ENCODE measurements around the gene CLTA.

CLTA gene, protein sequence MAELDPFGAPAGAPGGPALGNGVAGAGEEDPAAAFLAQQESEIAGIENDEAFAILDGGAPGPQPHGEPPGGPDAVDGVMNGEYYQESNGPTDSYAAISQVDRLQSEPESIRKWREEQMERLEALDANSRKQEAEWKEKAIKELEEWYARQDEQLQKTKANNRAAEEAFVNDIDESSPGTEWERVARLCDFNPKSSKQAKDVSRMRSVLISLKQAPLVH

DNA sequence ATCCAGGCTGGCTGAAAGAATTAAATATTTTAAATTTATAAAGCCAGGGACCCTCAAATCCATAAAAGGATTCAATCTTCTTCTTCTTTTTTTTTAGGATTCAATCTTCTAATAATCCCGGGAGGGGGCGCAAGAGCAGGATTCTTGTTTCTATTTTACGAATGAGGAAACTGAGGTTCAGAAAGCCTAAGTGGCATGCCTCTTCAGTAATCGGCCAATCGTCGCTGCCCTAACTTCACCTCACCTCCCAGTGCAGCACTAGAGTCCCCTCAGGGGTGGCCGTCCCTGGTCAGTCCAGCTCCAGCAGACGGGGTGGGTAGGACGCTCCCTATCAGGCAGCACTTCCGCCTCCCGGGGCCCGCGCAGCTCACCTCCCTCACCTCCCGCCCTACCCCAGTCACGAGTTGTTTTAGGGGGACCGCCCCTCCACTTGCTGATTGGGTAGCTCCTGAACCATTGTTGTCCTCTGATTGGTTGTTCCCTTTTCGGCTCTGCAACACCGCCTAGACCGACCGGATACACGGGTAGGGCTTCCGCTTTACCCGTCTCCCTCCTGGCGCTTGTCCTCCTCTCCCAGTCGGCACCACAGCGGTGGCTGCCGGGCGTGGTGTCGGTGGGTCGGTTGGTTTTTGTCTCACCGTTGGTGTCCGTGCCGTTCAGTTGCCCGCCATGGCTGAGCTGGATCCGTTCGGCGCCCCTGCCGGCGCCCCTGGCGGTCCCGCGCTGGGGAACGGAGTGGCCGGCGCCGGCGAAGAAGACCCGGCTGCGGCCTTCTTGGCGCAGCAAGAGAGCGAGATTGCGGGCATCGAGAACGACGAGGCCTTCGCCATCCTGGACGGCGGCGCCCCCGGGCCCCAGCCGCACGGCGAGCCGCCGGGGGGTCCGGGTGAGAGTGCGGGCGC lies at the start of gene CLTA:
CLTA (plus strand) TSS at position 534 of the 902 bp plus-strand sequence; CDS start at position 670, 136 bp downstream.
- DNase-seq, result peak; percentile 99

DNA sequence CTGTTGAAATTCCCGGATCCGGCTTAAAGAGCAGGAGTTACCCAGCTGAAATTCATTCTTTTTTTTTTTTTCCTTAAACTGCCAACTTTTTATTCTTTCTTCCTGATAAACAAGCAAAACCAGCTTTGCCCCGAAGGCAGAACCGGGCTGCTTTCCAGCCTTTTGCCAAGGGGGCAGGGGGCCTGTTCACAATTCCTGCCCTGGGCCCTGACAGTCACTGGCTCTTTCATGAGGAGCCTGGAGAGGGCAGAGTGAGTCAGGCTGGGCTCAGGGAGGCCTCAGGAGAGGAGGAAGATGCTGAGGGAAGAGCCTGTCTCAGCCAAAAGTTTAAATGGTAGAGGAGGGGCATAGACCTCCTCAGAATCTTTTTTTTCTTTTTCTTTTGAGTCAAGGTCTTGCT lies 49.4 kb upstream of the CLTA start:
- no peak for DNase-seq

DNA sequence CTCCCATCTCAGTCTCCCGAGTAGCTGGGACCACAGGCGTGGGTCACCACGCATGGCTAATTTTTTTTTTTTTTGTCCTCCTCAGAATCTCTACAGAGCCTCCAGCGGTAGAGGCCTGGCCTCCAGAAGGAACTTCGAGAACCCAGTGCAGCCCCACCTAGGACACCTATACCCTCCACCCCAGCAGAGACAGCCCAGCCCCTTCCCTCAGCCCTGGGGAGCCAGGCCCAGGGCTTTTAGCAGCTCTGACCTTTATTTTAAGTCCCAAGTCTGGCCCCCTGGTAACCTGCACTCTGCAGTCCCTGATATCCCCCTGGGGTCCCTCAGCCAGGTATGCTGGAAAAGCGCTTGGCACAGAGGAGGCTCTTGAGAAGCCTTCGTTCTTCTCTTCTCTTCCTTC lies 49.0 kb upstream of the CLTA start:
- DNase-seq, result no peak

DNA sequence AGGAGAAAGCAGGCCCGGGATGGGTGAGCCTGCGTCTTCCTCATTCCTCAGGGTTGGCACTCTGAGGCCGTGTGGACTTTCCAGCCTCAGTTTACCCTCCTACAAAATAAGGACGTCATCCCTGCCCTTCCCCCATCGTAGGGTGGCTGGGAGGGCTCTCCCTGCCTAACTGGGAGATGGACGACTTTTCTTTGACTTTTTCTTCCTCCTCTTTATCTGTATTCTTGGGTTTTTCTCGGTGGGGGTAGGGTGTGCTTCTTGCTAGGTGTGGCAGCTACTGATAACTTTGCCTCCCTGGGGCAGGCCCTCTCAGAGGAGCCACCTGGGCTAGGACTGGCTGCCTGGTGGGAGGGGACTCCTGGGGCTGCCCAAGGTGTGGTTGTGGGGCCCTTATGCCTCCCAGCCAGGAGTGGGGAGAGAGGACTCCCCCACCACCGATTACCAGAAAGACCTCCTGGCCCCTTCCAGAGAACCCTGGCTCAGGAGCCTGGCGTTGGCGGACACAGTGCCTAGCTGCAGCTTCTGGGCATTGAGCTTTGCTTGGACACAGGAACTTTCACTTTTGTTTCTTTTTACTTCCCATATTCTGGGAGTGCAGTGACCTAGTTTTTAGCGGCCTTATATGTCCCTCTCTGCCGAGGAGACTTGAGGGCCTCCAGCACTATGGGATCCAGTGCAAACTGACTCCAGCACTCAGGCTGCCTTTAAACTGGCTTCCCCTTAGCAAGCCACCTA lies 48.0 kb upstream of the CLTA start:
- DNase-seq, result no peak

DNA sequence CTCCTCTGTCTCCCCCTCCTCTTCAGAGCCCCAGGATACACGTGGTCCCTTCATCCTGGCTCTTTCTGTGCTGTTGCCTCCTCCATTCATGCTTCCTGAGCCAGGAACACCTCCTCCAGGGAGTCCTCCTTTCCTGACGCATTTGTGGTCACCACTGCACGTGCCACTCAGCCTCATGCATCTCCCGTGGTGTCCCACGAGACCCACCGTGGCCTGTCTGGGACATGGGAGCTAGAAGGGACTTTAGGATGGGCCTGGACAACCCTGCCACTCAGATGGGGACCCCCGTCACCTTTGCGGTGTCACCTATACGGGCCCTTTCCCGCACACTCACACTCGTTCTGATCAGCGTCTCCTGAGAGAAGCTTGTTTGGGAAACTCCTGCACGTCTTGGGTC lies 47.5 kb upstream of the CLTA start:
- DNase-seq, result no peak

DNA sequence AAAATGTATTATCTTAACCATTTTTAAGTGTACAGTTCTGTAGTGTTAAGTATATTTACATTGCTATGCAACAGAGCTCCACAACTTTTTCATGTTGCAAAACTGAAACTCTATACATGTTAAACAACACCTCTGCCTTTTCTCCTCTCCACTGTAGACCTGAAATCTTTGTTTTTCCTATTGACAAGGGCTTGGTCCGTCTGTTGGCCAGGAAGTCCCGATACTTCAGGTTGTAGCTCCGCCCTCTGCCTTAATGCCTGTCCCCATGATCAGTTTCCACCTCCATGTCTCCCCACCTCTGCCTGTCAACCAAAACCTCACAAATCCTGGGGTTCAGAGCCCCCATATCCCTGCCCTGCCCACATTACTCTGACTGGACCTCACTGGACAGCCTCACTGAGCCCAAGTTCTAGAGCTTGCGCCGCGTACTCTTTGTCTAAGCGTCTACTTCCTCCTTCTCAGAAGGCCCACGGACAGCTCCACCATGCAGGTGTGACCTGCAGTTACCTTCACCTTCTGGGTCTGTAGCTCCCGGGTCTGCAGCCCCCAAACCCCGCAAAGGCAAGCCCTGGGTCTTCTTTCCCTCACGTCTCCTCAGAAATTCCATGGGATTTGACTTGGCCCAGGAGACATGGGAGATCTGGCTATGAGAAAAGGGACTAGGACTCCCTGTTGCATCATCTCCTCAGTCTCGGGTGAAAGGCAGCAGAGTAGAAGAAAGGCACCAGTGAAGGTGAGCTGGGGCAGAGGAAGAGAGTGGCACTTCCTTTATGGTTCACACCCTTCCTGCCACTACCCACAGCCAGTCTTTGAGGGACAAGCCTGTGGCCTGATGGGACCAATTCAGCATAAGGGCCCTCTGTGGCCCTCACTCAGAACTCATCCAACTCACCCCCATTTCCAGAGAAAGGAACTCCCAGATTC lies 46.1 kb upstream of the CLTA start:
- no peak for DNase-seq

DNA sequence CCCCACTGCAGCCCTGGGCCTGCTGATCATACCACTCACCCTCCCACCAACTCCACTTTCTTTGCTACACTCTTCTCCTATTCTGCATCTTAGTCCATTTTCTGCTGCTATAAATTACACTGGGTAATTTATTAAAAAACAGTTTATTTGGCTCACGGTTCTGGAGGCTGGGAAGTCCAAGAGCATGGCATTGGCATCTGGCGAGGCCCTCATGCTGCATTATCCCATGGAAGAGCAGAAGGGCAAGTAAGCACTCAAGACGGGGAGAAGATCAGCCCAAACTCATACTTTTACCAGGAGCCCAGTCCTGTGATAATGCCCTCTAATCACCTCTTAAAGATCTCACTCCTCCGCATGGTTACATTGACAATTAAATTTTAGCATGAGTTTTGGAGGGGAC lies 44.8 kb upstream of the CLTA start:
- DNase-seq, result no peak

DNA sequence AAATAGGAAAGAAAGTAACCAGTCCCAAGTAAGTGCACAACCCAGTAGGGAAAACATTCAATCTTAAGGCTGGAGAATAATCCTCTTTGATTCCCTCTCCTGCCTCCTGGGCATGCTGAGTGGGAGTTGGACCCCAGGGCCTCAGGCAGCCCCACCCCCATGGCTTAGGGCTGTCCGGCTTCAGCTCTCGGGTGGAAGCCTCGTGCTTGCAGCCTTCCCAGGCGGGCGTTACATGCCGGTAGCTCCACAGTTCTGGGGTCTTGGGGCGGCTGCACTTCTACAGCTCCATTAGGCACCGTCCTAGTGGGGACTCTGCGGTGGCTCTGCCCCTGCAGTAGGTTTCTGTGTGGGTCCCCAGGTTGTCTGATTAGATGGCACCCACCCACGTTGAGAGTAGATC lies 44.1 kb upstream of the CLTA start:
- DNase-seq, result no peak

DNA sequence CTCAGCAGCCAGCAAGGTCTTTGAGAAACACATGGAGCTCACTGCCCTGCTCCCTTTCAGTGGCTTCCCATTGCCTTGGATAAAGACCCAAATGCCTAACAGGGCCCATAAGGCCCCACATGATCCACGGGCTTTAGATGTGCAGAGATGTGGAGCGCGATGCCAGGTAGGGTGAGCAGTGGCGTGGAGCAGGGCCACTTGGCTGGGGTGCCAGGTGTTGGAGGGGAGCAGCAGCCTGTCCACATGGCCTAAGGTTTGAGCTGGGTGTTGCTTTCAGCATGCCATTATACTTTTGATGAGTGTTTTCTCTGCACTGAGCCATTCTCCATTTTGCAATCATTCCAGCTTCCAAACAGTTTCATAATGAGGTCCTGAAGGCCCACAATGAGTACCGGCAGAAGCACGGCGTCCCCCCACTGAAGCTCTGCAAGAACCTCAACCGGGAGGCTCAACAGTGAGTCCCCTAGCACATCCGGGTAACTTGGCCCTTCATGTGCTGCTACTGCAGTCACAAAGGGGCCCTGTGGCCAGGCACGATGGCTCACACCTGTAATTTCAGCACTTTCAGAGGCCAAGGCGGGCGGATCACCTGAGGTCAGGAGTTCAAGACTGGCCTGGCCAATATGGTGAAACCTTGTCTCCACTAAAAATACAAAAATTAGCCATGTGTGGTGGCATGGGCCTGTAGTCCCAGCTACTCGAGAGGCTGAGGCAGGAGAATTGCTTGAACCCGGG lies 43.1 kb upstream of the CLTA start:
- DNase-seq, result no peak

DNA sequence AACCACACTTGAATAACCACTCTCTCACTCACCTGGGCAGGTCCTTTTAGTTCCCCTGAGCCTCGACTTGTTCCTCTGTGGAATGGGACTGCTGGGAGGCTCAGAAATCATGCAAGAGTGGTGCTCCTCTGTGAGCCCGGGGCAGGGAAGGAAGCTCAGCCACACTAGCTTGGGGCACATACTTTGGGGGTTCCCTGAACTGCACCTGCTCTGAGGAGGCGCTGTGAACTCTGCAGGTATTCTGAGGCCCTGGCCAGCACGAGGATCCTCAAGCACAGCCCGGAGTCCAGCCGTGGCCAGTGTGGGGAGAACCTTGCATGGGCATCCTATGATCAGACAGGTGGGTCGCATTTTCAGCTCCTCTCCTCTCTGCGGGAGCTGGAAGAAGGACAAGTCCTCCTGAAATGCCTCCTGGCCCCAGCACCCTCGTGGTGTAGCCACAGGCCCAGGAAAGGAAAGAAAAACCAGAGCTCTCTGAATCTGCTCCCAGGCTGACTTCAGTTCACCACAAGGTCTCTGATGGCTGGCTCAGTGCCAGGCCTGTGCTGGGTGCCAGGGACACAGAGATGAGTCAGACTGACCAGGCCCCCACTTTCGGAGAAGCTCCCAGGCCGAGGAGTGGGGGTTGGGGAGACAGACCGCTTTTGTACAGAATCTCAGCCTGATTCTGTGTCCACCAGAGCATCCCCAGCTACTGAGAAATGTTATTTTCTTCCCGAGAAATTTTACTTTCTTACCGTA lies 42.2 kb upstream of the CLTA start:
- peak; percentile 35 for DNase-seq

DNA sequence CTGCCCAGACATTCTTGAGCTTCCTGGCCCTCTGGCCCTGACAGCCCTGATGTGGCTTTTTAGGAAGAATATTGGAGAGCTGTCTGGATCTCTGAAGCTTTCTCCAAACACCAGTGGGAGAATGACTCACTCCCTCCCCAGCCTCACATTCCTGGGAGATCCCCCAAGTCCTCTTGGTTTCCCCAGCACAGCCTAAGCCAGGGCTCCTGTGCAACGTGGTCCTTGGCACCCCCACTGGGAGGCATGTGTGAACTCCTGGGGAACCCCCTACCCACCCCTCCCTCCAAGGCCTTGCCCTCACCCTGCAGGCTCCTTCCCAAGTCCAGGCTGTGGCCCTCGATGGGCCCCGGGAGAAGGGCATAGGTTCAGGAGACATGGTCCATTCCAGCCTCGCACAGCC lies 41.5 kb upstream of the CLTA start:
- DNase-seq, result no peak

DNA sequence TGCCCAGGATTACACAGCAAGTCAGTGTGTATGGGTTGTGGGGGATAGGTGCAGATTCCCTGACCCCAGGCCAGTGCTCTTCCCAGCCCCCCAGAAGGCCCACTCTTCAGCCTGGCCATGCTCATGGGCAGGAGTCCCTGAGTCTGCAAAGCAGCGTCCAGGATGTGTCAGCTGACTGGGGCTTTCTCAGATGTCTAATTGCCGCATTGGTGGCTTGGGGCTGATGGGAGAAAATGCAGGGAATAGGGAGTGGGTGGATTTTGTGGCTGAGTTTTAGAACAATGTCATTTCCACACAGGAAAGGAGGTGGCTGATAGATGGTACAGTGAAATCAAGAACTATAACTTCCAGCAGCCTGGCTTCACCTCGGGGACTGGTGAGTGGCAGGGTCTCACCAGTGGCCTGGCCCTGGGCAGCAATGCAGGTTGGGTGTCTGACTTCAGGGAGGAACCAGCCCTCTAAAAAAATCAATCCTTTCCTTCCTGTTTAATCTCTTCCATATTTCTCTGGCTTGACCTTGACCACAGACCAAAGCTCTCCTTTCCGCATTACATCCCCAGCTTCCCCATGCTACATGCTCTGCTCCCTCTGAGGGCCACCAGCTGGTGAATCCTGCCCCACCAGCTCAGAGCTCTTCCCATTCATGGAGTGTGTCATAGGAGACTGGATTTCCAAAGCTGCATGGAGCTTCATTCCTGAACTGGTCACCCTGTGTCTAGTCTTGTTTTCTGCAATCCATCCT lies 40.0 kb upstream of the CLTA start:
- DNase-seq, result no peak

DNA sequence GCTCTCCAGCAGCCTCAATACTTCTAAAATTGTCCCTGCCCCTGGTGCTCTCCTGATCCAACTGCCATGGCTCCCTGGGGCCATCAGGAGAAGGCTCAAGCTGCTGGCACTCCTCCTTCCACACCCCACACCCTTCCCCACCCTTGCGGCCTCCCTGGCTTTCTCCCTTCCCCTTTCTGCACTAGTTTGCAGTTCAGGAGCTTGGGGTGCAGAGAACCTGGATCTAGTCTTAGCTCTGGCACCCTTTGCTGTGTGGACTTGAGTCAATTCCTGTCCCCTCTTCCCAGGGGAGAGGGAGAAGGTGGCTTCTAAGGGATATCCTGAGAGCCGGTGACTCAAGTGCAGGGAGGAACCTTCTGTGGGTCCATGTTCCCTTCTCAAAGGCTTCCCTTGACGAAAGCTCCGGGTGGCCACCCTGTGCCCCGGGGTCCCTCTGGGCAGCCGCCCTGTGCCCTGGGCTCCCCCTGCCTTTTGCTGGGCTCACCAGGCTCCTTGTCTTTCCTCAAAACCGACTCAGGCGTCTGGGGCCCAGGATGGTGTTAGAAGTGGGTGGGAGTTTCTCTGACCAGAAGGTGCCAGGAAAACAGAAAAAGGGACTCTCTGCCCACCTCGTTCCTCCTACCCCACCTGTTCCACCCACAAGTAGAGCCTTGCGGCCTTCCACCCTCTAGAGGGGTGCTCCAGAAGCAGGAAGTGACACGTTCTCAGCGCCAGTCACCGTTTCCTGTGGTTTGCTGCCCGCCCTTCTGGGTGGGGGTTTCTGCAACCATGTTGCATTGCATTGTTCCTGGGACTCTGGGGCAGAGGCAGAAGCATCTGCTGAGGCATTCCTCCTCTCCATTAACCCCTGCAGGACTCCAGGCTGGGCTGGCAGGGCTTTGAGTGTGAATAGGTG lies 39.2 kb upstream of the CLTA start:
- DNase-seq, result no peak

DNA sequence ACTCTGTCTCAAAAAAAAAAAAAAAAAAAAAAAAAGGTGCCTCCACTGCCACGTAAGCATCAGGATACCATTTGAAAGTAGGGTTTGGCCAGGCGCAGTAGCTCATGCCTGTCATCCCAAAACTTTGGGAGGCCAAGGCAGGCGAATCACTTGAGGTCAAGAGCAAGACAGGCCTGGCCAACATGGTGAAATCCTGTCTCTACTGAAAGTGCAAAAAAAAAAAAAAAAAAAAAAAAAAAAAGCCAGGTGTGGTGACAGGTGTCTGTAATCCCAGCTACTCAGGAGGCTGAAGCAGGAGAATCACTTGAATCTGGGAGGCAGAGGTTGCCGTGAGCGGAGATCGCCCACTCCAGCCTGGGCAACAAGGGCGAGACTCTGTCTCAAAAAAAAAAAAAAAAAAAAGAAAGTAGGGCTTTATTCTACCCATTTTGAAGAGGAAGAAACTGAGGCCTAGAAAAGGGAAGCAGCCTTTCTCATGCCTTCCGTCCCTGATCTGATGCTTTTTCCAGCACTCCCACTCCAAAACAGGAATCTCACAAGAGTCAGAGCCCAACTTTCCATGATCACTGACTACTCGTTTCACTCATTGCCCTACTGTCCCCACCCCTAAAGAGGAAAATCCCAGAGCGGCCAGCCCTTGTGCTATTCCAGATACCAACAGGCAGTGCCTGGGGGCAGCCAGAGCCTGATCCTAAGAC lies 37.8 kb upstream of the CLTA start:
- DNase-seq, result peak; percentile 19

DNA sequence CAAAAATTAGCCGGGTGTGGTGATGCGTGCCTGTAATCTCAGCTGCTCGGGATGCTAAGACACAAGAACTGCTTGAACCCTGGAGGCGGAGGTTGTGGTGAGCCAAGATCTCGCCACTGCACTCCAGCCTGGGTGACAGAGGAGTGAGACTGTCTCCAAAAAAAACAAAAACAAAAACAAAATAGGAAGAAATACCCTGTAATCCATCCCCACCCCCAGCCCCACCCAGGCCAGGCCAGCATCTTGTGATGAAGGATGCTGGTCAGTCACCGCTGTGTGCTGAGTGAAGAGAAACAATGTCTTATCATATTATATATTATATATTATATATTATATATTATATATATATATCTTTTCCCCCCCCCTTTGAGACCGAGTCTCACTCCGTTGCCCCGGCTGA lies 37.0 kb upstream of the CLTA start:
- DNase-seq, result no peak

DNA sequence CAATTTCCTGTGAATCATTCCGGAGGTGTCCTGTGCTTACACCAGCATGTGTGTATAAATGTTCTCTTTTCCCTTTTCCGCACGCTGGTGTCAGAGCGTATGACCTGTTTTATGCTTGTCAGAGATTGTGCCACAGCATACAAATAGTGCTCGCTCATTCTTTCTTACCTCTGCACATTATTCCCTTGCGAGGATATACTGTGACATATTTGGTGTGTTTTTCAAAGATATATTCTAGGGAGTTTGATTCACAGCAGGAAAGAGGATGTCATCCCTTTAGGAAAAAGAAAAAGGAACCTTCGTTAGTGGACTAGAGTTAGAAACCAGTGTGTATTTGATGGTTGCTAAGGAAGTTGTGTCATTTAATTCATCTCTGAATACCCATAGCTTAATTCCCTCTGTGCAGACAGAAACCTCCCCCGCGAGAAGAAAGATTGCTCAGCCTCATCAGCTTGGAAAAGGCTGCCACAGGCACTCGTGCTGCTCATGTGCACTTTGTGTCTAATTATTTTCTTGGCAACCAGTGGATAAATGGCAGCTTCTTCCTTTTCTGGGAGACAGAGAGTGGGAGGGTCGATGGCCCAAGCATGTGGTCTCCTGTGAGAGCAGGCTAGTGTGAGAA lies 36.3 kb upstream of the CLTA start:
- DNase-seq, result peak; percentile 68

DNA sequence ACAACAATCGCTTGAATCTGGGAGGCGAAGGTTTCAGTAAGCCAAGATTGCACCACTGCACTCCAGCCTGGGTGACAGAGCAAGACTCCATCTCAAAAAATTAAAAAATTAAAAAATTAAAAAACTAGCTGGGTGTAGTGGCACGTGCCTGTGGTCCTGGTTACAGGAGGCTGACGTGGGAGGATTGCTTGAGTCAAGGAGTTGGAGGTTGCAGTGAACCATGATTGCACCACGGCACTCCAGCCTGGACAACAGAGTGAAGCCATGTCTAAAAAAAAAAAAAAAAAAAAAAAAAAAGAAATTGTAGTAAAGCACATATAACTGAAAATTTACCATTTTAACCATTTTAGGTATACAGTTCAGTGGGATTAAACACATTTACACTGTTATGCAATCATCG lies 34.6 kb upstream of the CLTA start:
- no peak for DNase-seq

DNA sequence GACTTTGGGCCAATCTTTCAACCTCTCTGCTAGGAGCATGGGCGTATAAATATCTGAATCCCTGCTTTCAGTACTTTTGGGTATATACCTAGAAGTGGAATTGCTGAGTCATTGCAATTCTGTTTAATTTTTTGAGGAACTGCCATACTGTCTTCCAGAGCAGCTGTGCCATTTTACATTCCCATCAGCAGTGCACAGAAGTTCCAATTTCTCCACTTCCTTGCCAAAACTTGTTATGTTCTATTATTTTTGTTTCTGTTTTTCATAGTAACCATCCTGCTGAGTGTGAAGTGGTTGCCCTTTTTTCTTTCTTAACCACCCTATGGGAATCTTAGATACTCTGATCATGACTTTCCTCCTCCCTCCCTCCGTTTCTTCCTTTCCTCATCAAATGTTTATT lies 32.6 kb upstream of the CLTA start:
- DNase-seq, result no peak
